HG03457 (cell line): ENCODE data around the gene PSTPIP1.
"Not testable (repeated sequence)": the region's sequence is repeated elsewhere in the genome, so short reads cannot be mapped to it uniquely, and the experiment has no call there.

Experiments
- ATAC-seq: cut with Tn5 transposase; IDR thresholded peaks from one replicate; pipeline ENCODE4 v1.9.1; 2021; ENCODE audit warnings: moderate number of reproducible peaks; ENCODE audit not compliant: unreplicated experiment

The PSTPIP1 gene

DNA sequence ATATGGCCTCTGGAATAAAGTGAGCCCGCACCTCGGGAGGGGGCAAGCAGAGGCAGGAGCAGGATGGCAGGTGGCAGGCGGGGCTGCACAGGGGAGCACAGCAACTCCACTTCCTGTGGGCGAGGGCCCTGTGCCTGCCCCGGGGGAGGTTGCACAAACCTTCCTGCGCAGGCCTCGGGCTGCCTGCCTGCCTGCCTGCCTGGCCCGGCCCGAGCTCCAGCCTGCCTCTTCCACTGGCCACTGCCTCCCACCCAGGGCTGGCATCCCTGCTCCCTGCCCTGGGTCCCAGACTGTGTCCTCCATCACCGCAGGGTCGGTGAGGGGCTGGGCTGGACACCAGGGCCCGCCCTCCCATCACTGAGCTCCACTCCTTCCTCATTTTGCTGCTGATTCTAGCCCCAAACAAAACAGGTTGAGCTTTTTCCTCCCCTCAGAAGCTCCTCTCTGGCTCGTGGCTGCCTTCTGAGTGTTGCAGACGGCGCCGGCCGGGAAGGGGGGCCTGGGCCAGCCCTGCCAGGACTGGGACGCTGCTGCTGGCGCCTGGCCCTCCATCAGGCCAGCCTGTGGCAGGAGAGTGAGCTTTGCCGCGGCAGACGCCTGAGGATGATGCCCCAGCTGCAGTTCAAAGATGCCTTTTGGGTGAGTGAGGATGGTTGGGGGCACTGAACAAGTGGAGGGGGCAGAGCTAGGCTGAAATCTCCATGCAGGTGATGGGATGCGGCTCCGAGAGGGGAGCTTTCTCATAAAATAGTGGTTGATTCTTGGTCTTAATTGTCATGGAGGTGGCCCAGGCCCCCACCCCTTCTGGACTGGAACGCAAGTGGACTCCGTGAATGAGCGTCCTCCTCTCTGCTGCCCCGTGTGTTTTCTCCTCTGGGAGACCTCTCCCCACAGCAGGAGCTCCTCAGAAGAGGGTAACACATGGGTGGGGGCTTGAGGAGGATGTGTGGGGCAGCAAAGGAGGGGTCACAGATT lies at the start of gene PSTPIP1:
Gene PSTPIP1, plus strand, starts transcription at position 156 of the 975 bp plus-strand sequence. Its CDS starts 448 bp downstream, at position 604.
- no peak for ATAC-seq

GRCh38 chr15:76945494-76946093 lies 49.3 kb upstream of the PSTPIP1 start:
- no peak for ATAC-seq

GRCh38 chr15:76947454-76947853 lies 47.5 kb upstream of the PSTPIP1 start:
- no peak for ATAC-seq

- no peak for ATAC-seq
Measured at GRCh38 chr15:76951220-76951619, 43.7 kb upstream of the PSTPIP1 start.

DNA sequence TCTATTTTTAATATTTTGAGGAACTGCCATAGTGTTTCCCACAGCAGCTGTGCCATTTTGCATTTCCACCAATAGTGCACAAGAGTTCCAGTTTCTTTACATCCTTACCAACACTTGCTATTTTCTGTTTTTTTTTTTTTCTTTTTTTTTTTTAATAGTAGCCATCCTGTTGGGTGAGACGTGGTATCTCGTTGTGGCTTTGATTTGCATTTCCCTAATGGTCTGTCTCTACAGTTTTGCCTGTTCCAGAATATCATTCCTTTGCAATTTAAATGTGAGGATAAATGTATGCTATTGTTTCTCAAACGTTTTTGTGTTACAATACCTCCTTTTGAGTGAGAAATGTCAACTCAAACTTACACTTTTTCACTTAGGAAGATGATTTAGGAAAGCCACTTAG lies 41.0 kb upstream of the PSTPIP1 start:
- no peak for ATAC-seq

DNA sequence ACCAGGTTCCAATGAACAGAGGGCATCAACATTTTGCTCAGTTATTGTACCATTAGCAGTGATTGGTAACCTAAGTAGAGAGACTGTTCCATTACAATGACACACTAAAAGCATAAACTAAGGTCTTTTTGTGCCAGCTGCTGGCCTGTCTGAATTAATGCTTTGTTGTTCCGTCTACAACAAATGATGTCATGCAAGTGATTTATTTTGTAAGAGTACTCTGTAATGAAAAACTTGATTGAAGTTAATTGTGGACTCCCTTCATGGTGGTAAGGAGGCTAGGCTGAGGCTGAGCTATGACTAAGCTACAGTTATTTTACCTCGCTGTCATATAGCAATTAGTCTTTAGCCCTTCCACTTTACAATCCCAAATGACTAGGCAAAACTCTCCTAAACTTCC lies 40.2 kb upstream of the PSTPIP1 start:
- ATAC-seq: no peak

DNA sequence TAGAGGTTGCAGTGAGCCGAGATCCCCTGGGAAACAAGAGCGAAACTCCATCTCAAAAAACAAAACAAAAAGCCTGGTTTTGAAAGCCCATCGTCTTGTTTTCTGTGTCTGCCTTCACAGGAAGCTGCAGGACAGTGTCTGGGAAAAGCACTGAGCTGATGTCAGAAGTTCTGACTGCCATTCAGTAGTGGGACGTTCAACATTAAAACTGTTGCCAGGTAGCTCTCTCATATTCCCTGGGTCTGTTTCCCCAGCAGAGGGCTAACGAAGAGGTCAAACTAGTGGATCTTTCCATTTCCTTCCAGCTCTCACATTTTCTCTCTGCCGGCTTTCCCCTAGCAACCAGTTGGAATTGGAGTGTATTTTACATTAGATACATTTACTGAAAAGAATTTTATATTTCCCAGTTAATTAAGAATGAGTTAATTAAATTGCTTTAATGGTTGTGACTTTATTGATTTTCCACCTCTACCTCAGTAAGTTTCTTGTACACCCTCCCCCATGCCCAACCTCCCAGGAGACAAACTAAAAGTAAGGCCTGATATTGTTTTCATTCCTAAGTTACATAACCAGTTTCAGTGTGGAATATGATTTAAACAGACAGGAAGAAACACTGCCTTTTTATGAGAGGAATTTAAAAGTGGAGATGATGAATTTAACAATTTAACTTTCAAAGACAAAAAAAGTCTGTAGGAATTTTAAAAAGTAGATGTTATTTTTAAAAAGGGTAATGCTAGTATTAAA lies 33.5 kb upstream of the PSTPIP1 start:
- ATAC-seq: no peak

GRCh38 chr15:76962337-76963013 lies 32.5 kb upstream of the PSTPIP1 start:
- no peak for ATAC-seq

DNA sequence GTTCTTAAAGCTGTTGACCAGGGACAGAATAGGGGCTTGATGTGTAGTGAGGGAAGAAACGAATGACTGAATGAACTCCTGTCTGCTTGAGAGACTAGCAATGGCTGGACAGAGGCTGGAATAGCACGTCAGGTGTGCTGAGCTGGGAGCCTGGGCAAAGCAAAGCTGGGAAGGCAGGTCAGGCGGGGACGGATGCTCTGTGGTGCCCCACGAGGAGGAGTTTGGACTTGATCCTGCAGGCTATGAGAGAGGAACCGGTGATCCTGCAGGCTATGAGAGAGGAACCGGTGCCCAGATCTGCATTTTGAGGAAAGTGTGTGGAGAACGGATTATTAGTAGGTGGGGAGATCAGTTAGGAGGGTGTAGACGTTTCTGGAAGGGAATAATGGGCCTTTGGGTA lies 31.3 kb upstream of the PSTPIP1 start:
- no peak for ATAC-seq

DNA sequence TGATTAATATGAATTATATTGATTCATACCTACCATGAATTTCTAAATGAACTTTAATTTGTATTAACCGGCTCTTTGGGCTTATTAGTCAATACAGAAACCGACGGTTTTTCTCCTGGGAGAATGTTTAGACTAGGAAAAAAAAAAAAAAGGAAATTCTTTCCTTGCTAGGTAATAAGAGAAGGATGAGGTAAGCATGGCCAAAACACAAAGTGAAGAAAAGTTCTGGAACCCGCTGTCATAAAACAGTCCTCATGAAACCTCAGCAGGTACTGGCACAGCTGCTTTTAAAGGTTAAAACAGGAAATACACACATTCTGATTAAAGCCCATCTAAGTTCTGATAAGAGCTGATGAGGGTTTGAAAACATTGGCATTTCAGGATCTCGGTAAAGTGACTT lies 30.8 kb upstream of the PSTPIP1 start:
- no peak for ATAC-seq

DNA sequence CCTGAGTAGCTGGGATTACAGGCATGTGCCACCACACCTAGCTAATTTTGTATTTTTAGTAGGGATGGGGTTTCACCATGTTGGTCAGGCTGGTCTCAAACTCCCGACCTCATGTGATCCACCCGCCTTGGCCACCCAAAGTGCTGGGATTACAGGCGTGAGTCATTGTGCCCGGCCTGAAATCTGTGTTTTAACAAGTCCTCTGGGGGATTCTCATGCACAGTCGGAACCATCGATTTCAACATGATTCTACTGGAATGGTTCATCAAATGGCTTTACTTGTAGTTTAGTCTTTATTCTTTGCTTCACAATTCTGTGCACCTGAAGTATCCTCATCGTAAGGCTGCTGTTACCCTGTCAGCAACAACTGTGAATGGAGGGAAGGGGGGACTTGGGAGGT lies 28.9 kb upstream of the PSTPIP1 start:
- ATAC-seq: not testable (repeated sequence)

GRCh38 chr15:76967067-76967466 lies 27.9 kb upstream of the PSTPIP1 start:
- ATAC-seq: no peak

DNA sequence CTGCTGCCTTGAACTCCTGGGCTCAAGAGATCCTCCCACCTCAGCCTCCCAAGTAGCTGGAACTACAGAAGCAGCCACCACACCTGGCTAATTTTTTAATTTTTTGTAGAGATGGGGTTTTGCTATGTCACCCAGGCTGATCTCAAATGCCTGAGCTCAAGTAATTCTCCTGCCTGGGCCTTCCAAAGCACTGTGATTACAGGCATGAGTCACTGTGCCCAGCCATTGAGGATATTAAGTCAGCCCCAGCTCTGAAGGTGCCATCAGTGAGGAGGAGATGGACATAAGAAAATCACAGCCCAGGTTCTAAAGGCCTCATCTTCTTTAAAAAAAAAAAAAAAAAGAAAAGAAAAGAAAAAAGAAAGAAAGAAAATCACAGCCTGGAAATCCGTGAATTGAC lies 26.6 kb upstream of the PSTPIP1 start:
- no peak for ATAC-seq

DNA sequence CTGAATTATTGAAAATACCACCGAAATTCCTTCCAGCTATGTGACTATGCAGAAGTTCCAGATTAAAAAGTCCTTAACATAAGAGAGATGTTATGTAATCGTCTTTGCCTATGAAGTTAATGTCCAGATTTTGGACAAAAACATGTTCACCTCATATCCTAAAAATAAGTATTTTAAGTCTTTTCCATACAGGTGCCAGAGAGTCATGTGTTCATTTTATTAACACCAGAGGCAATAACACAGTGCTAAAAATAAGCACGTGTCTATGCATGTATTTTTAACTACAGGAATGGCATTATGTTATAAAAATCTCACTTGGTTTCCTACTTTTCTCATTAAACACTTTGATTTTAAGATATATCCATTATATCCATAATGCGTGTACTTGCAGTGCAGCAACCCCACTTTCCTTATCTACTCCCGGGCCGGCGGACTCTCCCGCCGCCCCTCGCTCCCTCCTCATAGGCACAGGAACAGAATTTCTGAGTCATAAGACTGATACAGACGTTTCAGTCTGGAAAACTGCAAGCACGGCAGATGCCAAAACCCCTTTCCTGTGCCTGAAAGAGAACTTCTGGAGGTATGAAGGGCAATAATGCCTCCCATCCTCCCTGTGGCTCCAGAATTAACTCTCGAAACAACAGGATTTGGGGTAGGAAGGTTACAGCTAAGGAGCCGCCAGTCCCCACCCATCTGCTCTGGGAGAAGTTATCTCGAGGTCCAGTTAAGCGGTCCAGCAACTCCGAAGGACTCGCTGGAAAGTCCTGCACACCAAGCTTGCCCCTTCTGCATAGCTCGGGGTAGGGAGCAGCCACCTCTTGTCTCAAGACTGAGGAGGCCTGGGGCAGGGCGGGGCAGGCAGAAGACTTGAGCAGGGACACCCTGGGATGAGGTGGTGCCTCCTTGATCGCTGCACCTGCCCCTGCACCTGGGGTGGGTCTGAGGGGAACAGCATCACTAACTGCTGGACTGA lies 22.3 kb upstream of the PSTPIP1 start:
- ATAC-seq: no peak

DNA sequence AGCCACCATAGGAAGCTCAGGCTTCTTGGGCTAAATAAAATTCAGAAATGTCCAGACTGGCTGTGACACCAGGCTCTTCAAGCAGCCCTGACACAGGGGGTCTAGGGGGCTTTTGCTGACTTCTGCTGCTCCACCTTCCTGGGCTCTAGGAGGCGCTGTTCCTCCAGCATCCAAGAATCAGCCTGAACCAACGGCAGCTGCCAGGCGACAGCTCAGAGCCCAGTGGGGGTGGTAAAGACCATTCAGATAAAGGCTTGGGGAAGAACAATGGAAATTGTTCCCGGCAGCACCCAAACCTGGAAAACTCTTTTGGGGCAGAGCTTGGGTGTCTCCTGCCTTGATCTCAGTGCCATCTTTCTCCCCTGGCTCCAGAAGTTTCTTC lies 21.6 kb upstream of the PSTPIP1 start:
- no peak for ATAC-seq

GRCh38 chr15:76973906-76974305 lies 21.0 kb upstream of the PSTPIP1 start:
- no peak for ATAC-seq

DNA sequence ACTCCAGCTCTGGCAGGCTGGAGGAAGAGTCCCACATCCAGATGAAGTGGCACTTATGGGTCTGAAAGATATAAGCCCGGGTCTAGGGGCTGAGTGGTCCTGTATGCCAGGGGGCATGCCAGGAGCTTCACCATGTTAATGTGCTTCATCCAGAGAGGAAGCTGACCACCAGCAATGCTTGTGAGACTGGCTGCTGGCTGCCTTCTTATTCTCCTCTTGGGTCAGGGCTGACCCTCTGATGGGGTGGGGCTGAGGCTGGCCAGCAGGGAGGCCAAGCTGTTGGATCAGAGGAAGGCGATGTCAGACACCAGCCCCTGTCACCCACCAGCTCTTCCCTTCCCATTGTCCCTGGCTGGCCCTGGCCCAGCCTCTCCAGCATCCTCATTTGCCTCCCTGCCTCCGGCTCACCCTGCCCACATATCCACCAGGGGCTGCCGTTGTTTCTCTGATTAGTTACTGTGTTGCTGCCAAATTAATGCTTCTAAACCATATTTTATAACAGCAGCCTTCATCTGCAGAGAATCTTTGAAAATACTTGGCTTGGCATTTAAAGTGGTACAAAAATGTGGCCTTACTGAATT lies 20.4 kb upstream of the PSTPIP1 start:
- ATAC-seq: no peak

DNA sequence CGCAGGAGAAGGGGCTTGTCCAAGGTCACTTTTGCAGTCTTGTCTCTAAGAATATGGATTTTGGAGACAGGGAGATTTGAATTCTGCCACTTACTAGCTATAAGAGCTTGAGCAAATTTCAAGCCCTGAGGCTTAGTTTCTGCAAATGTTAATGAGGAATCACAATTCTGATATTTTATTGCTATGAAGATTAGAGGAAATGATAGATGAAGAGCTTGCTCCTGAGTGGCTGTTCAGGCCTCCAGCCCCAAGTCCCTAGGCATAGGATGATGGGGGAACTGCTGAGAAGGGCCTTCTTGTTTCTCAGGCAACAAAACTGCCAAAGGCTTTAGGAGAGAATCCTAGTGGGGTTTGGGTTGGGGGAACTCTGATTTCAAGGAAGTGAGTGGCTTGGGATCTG lies 18.8 kb upstream of the PSTPIP1 start:
- no peak for ATAC-seq

- no peak for ATAC-seq
Measured at GRCh38 chr15:76976572-76977270, 18.2 kb upstream of the PSTPIP1 start.
